ENCODE data around the gene ANO7. TPM values are rescaled to one million over a fixed set of nuclear protein-coding genes. Genes with fewer than 3 reads are reported as not detected.

Gene ANO7, protein sequence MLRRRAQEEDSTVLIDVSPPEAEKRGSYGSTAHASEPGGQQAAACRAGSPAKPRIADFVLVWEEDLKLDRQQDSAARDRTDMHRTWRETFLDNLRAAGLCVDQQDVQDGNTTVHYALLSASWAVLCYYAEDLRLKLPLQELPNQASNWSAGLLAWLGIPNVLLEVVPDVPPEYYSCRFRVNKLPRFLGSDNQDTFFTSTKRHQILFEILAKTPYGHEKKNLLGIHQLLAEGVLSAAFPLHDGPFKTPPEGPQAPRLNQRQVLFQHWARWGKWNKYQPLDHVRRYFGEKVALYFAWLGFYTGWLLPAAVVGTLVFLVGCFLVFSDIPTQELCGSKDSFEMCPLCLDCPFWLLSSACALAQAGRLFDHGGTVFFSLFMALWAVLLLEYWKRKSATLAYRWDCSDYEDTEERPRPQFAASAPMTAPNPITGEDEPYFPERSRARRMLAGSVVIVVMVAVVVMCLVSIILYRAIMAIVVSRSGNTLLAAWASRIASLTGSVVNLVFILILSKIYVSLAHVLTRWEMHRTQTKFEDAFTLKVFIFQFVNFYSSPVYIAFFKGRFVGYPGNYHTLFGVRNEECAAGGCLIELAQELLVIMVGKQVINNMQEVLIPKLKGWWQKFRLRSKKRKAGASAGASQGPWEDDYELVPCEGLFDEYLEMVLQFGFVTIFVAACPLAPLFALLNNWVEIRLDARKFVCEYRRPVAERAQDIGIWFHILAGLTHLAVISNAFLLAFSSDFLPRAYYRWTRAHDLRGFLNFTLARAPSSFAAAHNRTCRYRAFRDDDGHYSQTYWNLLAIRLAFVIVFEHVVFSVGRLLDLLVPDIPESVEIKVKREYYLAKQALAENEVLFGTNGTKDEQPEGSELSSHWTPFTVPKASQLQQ
- total RNA-seq: 0.58 TPM
- polyA plus RNA-seq: 1.2 TPM

- WGBS: 67% methylated on average over 21 of the region's 21 CpGs
- no peaks in the 10 kb centered on the region for H3K36me3 ChIP-seq (ENCODE audit: insufficient read depth)
- DNase-seq (ENCODE audit: extremely low spot score): no peak
Observed at GRCh38 chr2:241188361-241189092, at the start of gene ANO7. ANO7 (plus strand) TSS chr2:241188677; CDS start chr2:241190064, 1,387 bp downstream.

GRCh38 chr2:241139531-241140444, 48.7 kb upstream of the ANO7 start:
- Histone ChIP-seq H3K4me1 (ENCODE audit: insufficient read depth) (no peaks in the 10 kb centered on the region), H3K36me3 (ENCODE audit: insufficient read depth) (no peaks in the 10 kb centered on the region), H3K4me3 (ENCODE audit: low read depth, low read length) (no peak overlapping the region), H3K27ac (ENCODE audit: low read depth) (no peak overlapping the region)
- 96% methylated on average over 24 of the region's 24 CpGs for WGBS
- no peak for DNase-seq (ENCODE audit: extremely low spot score)

More at GRCh38 chr2:241188361-241189092, at the start of gene ANO7:
- no peak within 1 kb of the TSS for H3K4me3 ChIP-seq (ENCODE audit: low read depth, low read length)
- no peaks in the 10 kb centered on the region for H3K4me1 ChIP-seq (ENCODE audit: insufficient read depth)
- no peak within 1 kb of the TSS for H3K27ac ChIP-seq (ENCODE audit: low read depth)

DNA sequence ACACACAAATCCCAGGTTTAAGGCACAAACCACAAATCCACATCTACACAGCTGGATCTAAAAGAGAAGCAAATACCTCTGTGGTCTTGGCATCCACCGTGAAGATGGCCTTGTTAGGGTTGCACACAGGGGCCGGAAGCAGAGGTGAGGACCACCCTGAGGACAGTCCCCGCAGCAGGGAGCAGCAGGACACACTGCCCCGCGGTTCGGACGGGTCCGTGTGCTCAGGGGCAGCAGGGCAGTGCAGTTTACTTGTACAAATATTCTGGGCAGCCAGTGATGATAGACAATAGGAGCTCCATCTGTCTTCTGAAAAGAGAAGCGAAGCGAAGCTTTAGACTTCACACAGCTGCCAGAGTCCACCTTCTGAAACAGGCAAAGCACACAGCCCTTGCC, 48.0 kb upstream of the ANO7 start:
- no peaks in the 10 kb centered on the region for H3K36me3 ChIP-seq (ENCODE audit: insufficient read depth)
- H3K27ac ChIP-seq (ENCODE audit: low read depth): no peak overlapping the region
- no peak overlapping the region for H3K4me3 ChIP-seq (ENCODE audit: low read depth, low read length)
- no peaks in the 10 kb centered on the region for H3K4me1 ChIP-seq (ENCODE audit: insufficient read depth)
- no peak for DNase-seq (ENCODE audit: extremely low spot score)
- WGBS: 96% methylated on average over 10 of the region's 10 CpGs

DNA sequence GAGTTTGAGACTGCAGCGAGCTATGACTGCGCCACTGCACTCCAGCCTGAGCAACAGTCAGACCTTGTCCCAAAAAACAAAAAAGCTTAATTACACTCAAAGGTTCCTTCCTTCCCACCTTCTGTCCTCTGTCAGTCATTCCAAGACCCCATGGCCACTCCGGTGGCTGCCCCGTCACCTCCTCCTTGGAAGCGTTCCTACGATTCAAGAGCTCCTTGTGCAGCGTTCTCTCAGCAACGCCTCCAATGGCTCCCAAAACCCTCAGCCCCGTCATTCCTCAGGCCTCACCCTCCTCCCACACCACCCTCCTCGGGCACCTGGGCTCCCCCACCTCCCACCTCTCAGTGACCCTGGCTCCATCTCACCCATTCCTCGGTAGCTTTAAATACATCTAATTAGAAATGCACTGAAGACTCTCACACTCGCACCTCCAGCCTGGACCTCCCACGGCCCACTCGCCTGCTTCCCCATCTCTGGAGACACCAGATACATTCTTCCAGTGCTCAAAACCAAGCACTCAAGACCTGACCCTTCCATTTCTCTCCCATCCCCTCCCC, 47.2 kb upstream of the ANO7 start:
- Histone ChIP-seq H3K4me1 (ENCODE audit: insufficient read depth) (no peaks in the 10 kb centered on the region), H3K4me3 (ENCODE audit: low read depth, low read length) (no peak overlapping the region), H3K36me3 (ENCODE audit: insufficient read depth) (no peaks in the 10 kb centered on the region), H3K27ac (ENCODE audit: low read depth) (no peak overlapping the region)
- DNase-seq (ENCODE audit: extremely low spot score): no peak
- WGBS: 95% methylated on average over 14 of the region's 14 CpGs

- no peak overlapping the region for H3K27ac ChIP-seq (ENCODE audit: low read depth)
- 98% methylated on average over 6 of the region's 6 CpGs for WGBS
- no peaks in the 10 kb centered on the region for H3K36me3 ChIP-seq (ENCODE audit: insufficient read depth)
- H3K4me3 ChIP-seq (ENCODE audit: low read depth, low read length): no peak overlapping the region
- H3K4me1 ChIP-seq (ENCODE audit: insufficient read depth): no peaks in the 10 kb centered on the region
- no peak for DNase-seq (ENCODE audit: extremely low spot score)
Observed at GRCh38 chr2:241142063-241142462, 46.4 kb upstream of the ANO7 start.

DNA sequence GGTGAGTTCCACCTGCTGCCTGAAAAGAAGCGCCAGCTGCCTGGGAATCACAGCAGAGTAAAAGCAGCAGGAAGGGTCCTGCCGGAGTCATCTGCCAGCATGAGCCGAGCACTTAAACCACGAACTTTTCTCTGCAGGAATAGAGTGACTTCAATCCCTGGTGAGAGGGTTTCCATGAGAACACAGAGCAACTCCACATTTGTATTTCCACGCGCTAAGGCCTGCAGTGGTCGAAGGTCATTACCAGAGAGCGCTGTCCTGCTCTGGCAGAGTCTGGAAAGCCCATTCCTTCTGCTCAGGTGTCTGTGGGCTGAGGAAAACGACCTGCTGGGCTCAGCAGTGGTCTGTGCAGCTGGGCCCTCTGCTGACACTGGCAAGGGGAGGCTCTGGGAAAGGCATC, 45.9 kb upstream of the ANO7 start:
- 89% methylated on average over 9 of the region's 9 CpGs for WGBS
- DNase-seq (ENCODE audit: extremely low spot score): no peak
- Histone ChIP-seq H3K36me3 (ENCODE audit: insufficient read depth) (no peaks in the 10 kb centered on the region), H3K27ac (ENCODE audit: low read depth) (no peak overlapping the region), H3K4me3 (ENCODE audit: low read depth, low read length) (no peak overlapping the region), H3K4me1 (ENCODE audit: insufficient read depth) (no peaks in the 10 kb centered on the region)

GRCh38 chr2:241146286-241146685, 42.2 kb upstream of the ANO7 start:
- H3K4me1 ChIP-seq (ENCODE audit: insufficient read depth): no peaks in the 10 kb centered on the region
- no peak overlapping the region for H3K4me3 ChIP-seq (ENCODE audit: low read depth, low read length)
- no peak overlapping the region for H3K27ac ChIP-seq (ENCODE audit: low read depth)
- no peaks in the 10 kb centered on the region for H3K36me3 ChIP-seq (ENCODE audit: insufficient read depth)
- WGBS: 78% methylated on average over 4 of the region's 4 CpGs
- no peak for DNase-seq (ENCODE audit: extremely low spot score)

DNA sequence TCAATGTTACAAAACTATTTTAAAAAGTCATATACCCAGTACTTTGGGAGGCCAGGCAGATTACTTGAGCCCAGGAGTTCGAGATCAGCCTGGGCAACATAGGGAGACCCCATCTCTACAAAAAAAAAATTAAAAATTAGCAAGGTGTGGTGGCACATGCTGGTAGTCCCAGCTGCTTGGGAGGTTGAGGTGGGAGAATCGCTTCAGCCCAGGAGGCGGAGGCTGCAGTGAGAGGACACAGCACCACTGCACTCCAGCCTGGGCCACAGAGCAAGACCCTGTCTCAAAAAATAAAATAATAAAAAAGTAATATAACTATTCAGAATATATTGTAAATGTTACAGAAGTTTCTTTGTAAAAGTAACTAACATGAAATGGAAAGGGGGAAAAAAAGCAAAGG, 41.1 kb upstream of the ANO7 start:
- Histone ChIP-seq H3K4me1 (ENCODE audit: insufficient read depth) (no peaks in the 10 kb centered on the region), H3K36me3 (ENCODE audit: insufficient read depth) (no peaks in the 10 kb centered on the region), H3K4me3 (ENCODE audit: low read depth, low read length) (no peak overlapping the region), H3K27ac (ENCODE audit: low read depth) (no peak overlapping the region)
- DNase-seq (ENCODE audit: extremely low spot score): no peak
- 98% methylated on average over 3 of the region's 3 CpGs for WGBS

GRCh38 chr2:241148239-241148638, 40.2 kb upstream of the ANO7 start:
- no peak for DNase-seq (ENCODE audit: extremely low spot score)
- H3K4me1 ChIP-seq (ENCODE audit: insufficient read depth): no peaks in the 10 kb centered on the region
- H3K4me3 ChIP-seq (ENCODE audit: low read depth, low read length): no peak overlapping the region
- no peak overlapping the region for H3K27ac ChIP-seq (ENCODE audit: low read depth)
- 90% methylated on average over 4 of the region's 4 CpGs for WGBS
- H3K36me3 ChIP-seq (ENCODE audit: insufficient read depth): no peaks in the 10 kb centered on the region

DNA sequence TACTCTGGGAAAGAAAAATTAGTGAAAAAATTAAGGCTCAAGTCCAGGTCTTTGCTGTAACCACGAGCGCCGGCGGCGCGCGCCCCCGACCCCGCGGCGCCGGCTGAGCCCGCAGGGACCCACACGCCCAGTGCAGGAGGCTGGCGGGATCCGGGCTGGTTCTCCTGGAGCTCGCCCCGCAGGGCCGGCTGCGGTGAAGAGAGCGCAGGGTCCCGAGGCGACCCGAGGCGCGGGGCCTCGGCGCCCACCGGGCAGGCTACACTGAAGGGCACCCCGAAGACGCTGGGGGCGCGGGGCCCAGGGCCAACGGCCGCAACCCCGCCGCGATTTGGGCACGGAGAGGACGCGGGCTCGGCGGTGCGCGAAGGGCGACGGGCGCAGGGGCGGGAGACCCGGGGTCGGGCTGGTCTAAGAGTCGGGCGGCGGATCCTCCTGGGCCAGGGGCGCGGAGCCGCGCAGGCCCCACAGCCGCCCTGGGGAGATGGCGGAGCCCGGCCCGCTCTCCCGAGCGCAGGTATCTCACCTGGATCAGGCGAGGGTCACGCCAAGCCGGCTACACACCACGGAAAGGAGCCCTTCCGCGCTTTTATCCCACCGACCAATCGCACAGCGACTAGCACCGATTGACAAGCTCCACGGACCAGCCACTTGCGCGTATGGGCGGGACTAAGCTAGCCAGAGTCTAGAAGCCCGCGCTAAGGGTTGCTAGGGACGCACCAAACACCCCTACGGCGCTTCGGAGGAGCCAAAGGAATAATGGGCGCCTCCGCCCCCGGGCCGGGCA, 39.4 kb upstream of the ANO7 start, which contains the start of gene PASK:
Gene PASK, minus strand, starts transcription at position 582 of the 784 bp plus-strand sequence. CDS start 6,440 bp downstream, outside the sequence.
- 1% methylated on average over 88 of the region's 88 CpGs for WGBS

GRCh38 chr2:241149675-241149924, 38.9 kb upstream of the ANO7 start:
- under 1% methylated on average over 23 of the region's 23 CpGs for WGBS
- no peak overlapping the region for H3K27ac ChIP-seq (ENCODE audit: low read depth)

More for the DNA sequence above, 39.4 kb upstream of the ANO7 start, which contains the start of gene PASK:
- Histone ChIP-seq H3K27ac (ENCODE audit: low read depth) (no peak within 1 kb of the TSS), H3K4me1 (ENCODE audit: insufficient read depth) (no peaks in the 10 kb centered on the region), H3K36me3 (ENCODE audit: insufficient read depth) (no peaks in the 10 kb centered on the region), H3K4me3 (ENCODE audit: low read depth, low read length) (peak within 1 kb of the TSS; percentile 81)
- DNase-seq (ENCODE audit: extremely low spot score): peak; percentile 89

More at GRCh38 chr2:241149675-241149924, 38.9 kb upstream of the ANO7 start:
- peak overlapping the region; percentile 81 for H3K4me3 ChIP-seq (ENCODE audit: low read depth, low read length)
- no peak for DNase-seq (ENCODE audit: extremely low spot score)
- H3K36me3 ChIP-seq (ENCODE audit: insufficient read depth): no peaks in the 10 kb centered on the region
- H3K4me1 ChIP-seq (ENCODE audit: insufficient read depth): no peaks in the 10 kb centered on the region
